WTC11 (cell line): ENCODE data around the gene SHFL.

Experiments used
- CBFB ChIP-seq: sonication (generic); formaldehyde crosslinking; IDR thresholded peaks from 2 replicates; pipeline ENCODE4 v1.8.1; 2022; ENCODE audit warnings: mild to moderate bottlenecking, low read depth, missing genetic modification reagents
- CTCF ChIP-seq: fragments of 200-600 bp; IDR thresholded peaks from 2 replicates; pipeline ENCODE4 v1.8.0; 2022; ENCODE audit warnings: antibody characterized with exemption
- ELF4 ChIP-seq: sonication (generic); formaldehyde crosslinking; IDR thresholded peaks from 2 replicates; pipeline ENCODE4 v1.8.1; 2022; ENCODE audit warnings: low read depth, mild to moderate bottlenecking, moderate library complexity, missing genetic modification reagents
- FOXJ3 ChIP-seq: sonication (generic); formaldehyde crosslinking; IDR thresholded peaks from 2 replicates; pipeline ENCODE4 v1.9.0; 2021; ENCODE audit warnings: missing genetic modification reagents, mild to moderate bottlenecking, borderline replicate concordance
- JUN ChIP-seq: sonication (generic); formaldehyde crosslinking; IDR thresholded peaks from 2 replicates; pipeline ENCODE4 v1.8.0; 2023; ENCODE audit warnings: mild to moderate bottlenecking, missing genetic modification reagents
- KAT7 ChIP-seq: sonication (generic); formaldehyde crosslinking; IDR thresholded peaks from 2 replicates; pipeline ENCODE4 v1.8.1; 2023; ENCODE audit warnings: missing genetic modification reagents, mild to moderate bottlenecking, borderline replicate concordance
- MAX ChIP-seq: sonication (generic); formaldehyde crosslinking; IDR thresholded peaks from 2 replicates; pipeline ENCODE4 v1.8.0; 2022; ENCODE audit warnings: mild to moderate bottlenecking, missing genetic modification reagents
- MLX ChIP-seq: sonication (generic); formaldehyde crosslinking; IDR thresholded peaks from 2 replicates; pipeline ENCODE4 v1.8.1; 2023; ENCODE audit warnings: mild to moderate bottlenecking, missing genetic modification reagents, moderate library complexity
- MYBL2 ChIP-seq: sonication (generic); formaldehyde crosslinking; IDR thresholded peaks from 2 replicates; pipeline ENCODE4 v1.8.1; 2023; ENCODE audit warnings: mild to moderate bottlenecking, moderate library complexity, missing genetic modification reagents
- NFYB ChIP-seq: sonication (generic); formaldehyde crosslinking; conservative IDR thresholded peaks from 2 replicates; pipeline ENCODE4 v1.8.0; 2022; ENCODE audit warnings: low read depth, missing genetic modification reagents
- SMAD3 ChIP-seq: sonication (generic); formaldehyde crosslinking; IDR thresholded peaks from 2 replicates; pipeline ENCODE4 v1.8.0; 2022; ENCODE audit warnings: missing genetic modification reagents, mild to moderate bottlenecking, borderline replicate concordance
- TF ChIP-seq, protein P1 (sequence below): sonication (generic); formaldehyde crosslinking; IDR thresholded peaks from 2 replicates; pipeline ENCODE4 v1.8.1; 2023; ENCODE audit warnings: mild to moderate bottlenecking, moderate library complexity, missing genetic modification reagents
- TF ChIP-seq, protein P2 (sequence below): sonication (generic); formaldehyde crosslinking; IDR thresholded peaks from 2 replicates; pipeline ENCODE4 v1.8.1; 2022; ENCODE audit warnings: low read depth, mild to moderate bottlenecking, moderate library complexity, missing genetic modification reagents, borderline replicate concordance
- TF ChIP-seq, protein P3 (sequence below): sonication (generic); formaldehyde crosslinking; conservative IDR thresholded peaks from 2 replicates; pipeline ENCODE4 v1.8.1; 2022; ENCODE audit warnings: mild to moderate bottlenecking, missing genetic modification reagents

DNA sequence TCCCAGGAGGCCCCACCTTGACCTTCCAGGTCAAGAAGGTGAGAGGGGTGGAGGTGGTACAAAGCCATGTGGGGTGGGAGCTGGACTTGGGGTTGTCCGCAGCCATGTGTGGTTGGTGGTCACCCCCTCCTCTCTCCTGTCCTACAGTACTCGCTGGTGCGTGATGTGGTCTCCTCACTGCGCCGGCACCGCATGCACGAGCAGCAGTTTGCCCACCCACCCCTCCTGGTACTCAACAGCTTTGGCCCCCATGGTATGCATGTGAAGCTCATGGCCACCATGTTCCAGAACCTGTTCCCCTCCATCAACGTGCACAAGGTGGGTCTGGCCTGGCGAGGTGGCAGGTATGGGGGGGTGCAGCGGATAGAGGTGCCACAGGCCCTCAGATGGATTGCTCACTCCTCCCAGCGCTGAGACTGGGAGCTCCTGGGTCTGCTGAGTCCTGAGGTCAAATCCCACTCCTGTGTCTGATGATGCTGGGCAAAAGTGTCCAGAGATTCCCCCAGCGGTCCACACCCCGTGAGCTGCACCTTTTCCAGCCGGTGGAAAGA lies 21.8 kb downstream of the SHFL start:
- TF ChIP-seq CBFB (CRISPR knock-in tag) (no peak), ELF4 (CRISPR knock-in tag) (no peak), CTCF (no peak), MLX (no peak), FOXJ3 (CRISPR knock-in tag) (no peak), JUN (no peak), MAX (CRISPR knock-in tag) (no peak), SMAD3 (CRISPR knock-in tag) (no peak), NFYB (CRISPR knock-in tag) (no peak), KAT7 (CRISPR knock-in tag) (no peak), MYBL2 (no peak)
- TF ChIP-seq, protein P1, sequence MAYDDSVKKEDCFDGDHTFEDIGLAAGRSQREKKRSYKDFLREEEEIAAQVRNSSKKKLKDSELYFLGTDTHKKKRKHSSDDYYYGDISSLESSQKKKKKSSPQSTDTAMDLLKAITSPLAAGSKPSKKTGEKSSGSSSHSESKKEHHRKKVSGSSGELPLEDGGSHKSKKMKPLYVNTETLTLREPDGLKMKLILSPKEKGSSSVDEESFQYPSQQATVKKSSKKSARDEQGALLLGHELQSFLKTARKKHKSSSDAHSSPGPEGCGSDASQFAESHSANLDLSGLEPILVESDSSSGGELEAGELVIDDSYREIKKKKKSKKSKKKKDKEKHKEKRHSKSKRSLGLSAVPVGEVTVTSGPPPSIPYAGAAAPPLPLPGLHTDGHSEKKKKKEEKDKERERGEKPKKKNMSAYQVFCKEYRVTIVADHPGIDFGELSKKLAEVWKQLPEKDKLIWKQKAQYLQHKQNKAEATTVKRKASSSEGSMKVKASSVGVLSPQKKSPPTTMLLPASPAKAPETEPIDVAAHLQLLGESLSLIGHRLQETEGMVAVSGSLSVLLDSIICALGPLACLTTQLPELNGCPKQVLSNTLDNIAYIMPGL (CRISPR knock-in tag): no peak
- TF ChIP-seq, protein P2, sequence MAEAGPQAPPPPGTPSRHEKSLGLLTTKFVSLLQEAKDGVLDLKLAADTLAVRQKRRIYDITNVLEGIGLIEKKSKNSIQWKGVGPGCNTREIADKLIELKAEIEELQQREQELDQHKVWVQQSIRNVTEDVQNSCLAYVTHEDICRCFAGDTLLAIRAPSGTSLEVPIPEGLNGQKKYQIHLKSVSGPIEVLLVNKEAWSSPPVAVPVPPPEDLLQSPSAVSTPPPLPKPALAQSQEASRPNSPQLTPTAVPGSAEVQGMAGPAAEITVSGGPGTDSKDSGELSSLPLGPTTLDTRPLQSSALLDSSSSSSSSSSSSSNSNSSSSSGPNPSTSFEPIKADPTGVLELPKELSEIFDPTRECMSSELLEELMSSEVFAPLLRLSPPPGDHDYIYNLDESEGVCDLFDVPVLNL (CRISPR knock-in tag): no peak
- TF ChIP-seq, protein P3, sequence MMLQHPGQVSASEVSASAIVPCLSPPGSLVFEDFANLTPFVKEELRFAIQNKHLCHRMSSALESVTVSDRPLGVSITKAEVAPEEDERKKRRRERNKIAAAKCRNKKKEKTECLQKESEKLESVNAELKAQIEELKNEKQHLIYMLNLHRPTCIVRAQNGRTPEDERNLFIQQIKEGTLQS: no peak
